ENCODE measurements around the gene PTPN21. TPM values are rescaled to one million over a fixed set of nuclear protein-coding genes. Genes with fewer than 3 reads are reported as not detected.

The PTPN21 gene
- total RNA-seq, 1 donor from 2014 or later = 30.1 TPM

DNA sequence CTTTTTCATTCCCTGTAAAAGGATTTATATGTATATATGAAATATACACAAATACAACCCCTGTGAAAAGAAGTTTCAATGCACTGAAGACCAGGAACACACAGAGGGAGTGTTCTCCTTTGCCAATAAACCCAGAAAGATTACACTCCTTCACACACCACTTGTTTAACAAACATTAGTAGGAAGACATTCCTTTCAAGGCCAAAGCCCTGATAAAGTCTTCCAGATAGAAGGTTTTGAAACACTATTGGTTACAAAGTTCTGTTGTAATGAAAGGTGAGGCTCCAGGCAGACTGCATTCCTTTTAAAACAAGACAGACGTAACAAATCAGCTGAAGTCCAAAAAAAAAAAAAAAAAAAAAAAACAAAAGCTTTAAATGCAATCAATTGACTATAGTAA is 81.0 kb downstream of the PTPN21 start:
- Mint-ChIP-seq H3K4me3 (ENCODE audit: unreplicated experiment) (no peak overlapping the region), H3K27ac (ENCODE audit: unreplicated experiment) (no peak overlapping the region), H3K36me3 (ENCODE audit: low read depth, unreplicated experiment) (peaks cover 7% of the 10 kb centered on the region), H3K9me3 (ENCODE audit: unreplicated experiment) (no peaks in the 10 kb centered on the region), H3K27me3 (ENCODE audit: low read depth, unreplicated experiment) (no peaks in the 10 kb centered on the region), H3K4me1 (ENCODE audit: low read depth, unreplicated experiment) (peaks cover 5% of the 10 kb centered on the region)
- Histone ChIP-seq H3K27me3 (ENCODE audit: insufficient read depth, low read length) (no peaks in the 10 kb centered on the region), H2AFZ (ENCODE audit: low read depth, low read length) (no peak overlapping the region), H3K9ac (ENCODE audit: low read length) (no peak overlapping the region), H3K4me3 (ENCODE audit: insufficient read depth, low read depth, low read length) (no peak overlapping the region), H3K4me1 (ENCODE audit: insufficient read depth, low read length) (peaks cover 3% of the 10 kb centered on the region), H3K36me3 (ENCODE audit: insufficient read depth, low read length) (peaks cover 29% of the 10 kb centered on the region), H3K9me3 (ENCODE audit: insufficient read depth, low read depth, low read length) (no peaks in the 10 kb centered on the region), H4K20me1 (ENCODE audit: insufficient read depth, low read length) (peaks cover 27% of the 10 kb centered on the region), H3K79me2 (ENCODE audit: insufficient read depth, low read length) (peaks cover 10% of the 10 kb centered on the region), H3K27ac (ENCODE audit: low read depth, low read length) (no peak overlapping the region), H3K4me2 (ENCODE audit: low read length) (no peak overlapping the region)
- DNase-seq (ENCODE audit: low read depth) = peak; percentile 52
- no peak for TF ChIP-seq EZH2 (IDR thresholded peaks at IDR 0.05; ENCODE audit: insufficient read depth, low read length)
- TF ChIP-seq, protein P1, sequence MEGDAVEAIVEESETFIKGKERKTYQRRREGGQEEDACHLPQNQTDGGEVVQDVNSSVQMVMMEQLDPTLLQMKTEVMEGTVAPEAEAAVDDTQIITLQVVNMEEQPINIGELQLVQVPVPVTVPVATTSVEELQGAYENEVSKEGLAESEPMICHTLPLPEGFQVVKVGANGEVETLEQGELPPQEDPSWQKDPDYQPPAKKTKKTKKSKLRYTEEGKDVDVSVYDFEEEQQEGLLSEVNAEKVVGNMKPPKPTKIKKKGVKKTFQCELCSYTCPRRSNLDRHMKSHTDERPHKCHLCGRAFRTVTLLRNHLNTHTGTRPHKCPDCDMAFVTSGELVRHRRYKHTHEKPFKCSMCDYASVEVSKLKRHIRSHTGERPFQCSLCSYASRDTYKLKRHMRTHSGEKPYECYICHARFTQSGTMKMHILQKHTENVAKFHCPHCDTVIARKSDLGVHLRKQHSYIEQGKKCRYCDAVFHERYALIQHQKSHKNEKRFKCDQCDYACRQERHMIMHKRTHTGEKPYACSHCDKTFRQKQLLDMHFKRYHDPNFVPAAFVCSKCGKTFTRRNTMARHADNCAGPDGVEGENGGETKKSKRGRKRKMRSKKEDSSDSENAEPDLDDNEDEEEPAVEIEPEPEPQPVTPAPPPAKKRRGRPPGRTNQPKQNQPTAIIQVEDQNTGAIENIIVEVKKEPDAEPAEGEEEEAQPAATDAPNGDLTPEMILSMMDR (IDR thresholded peaks at IDR 0.05; ENCODE audit: insufficient read depth, low read depth, low read length) = no peak
- no peak for FAIRE-seq

DNA sequence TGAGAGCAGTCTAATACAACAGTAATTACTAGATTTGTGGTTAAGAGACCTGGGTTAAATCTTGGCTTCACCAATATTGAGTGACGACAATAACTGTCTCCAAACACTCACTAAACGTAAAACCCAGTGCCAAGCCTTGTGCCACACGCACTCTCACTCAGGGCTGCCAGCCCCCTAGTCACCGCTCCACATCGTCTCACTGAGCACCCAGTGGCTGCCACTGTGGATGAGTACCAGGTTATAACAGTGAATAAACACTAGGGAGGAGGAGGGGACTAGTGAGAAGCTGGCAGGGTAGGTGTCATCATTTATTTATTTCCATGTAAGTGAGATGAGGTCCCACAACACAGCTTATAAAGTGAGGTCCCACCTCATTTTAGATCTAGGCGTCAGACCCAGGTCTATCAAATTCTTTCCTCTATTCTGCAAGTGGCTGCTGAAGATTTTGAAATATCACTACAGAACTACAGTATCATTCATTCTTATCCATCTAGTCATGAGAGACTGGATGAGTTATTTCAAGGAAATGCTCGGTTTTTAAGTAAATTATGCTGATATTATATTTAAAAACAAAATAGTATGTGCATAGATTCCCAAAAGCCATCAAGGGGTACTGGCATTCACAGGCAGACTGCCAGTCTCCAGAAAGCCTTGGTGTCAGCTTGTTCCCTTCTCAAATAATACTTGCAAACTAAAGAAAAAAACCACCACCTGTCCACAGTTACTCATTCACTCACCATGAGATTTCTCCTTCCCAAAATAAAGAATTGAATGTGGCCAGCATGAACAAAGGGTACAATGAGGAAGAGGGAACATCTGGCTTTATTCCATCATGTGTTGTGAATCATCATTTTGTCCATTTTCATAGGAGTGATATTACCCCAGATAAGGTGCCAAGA is 84.0 kb downstream of the PTPN21 start:
- Histone ChIP-seq H3K36me3 (ENCODE audit: insufficient read depth, low read length) (peaks cover 38% of the 10 kb centered on the region), H3K9ac (ENCODE audit: low read length) (no peak overlapping the region), H3K27ac (ENCODE audit: low read depth, low read length) (no peak overlapping the region), H3K9me3 (ENCODE audit: insufficient read depth, low read depth, low read length) (no peaks in the 10 kb centered on the region), H4K20me1 (ENCODE audit: insufficient read depth, low read length) (peaks cover 14% of the 10 kb centered on the region), H3K4me1 (ENCODE audit: insufficient read depth, low read length) (peaks cover 14% of the 10 kb centered on the region), H2AFZ (ENCODE audit: low read depth, low read length) (no peak overlapping the region), H3K79me2 (ENCODE audit: insufficient read depth, low read length) (peaks cover 10% of the 10 kb centered on the region), H3K4me2 (ENCODE audit: low read length) (no peak overlapping the region), H3K27me3 (ENCODE audit: insufficient read depth, low read length) (no peaks in the 10 kb centered on the region), H3K4me3 (ENCODE audit: insufficient read depth, low read depth, low read length) (no peak overlapping the region)
- Mint-ChIP-seq H3K4me3 (ENCODE audit: unreplicated experiment) (no peak overlapping the region), H3K9me3 (ENCODE audit: unreplicated experiment) (no peaks in the 10 kb centered on the region), H3K27me3 (ENCODE audit: low read depth, unreplicated experiment) (no peaks in the 10 kb centered on the region), H3K36me3 (ENCODE audit: low read depth, unreplicated experiment) (peaks cover 10% of the 10 kb centered on the region), H3K27ac (ENCODE audit: unreplicated experiment) (no peak overlapping the region), H3K4me1 (ENCODE audit: low read depth, unreplicated experiment) (peaks cover 7% of the 10 kb centered on the region)
- TF ChIP-seq, protein P1 (IDR thresholded peaks at IDR 0.05; ENCODE audit: insufficient read depth, low read depth, low read length) = no peak
- TF ChIP-seq EZH2 (IDR thresholded peaks at IDR 0.05; ENCODE audit: insufficient read depth, low read length) = no peak
- FAIRE-seq = no peak
- DNase-seq (ENCODE audit: low read depth) = peak; percentile 42

DNA sequence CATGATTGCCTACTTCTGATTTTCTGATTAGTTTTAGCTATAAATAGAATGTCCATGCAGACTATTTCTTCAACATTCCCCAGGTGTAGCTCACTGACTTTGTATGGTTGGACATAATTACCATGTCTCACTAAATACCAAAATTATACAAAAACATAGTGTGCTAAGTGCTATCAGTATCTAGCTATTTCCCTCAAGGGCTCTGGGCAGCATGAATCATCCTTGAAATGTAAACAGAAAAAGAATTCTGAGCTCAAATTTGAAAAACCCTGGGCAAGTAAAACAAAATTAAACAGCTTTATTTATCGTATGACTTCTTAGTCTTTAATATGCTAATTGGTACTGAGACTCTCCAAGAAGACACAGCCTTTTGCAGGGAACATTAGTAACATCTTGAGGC is 86.4 kb downstream of the PTPN21 start:
- Mint-ChIP-seq H3K4me1 (ENCODE audit: low read depth, unreplicated experiment) (peaks cover 7% of the 10 kb centered on the region), H3K9me3 (ENCODE audit: unreplicated experiment) (no peaks in the 10 kb centered on the region), H3K4me3 (ENCODE audit: unreplicated experiment) (no peak overlapping the region), H3K36me3 (ENCODE audit: low read depth, unreplicated experiment) (peaks cover 14% of the 10 kb centered on the region), H3K27ac (ENCODE audit: unreplicated experiment) (peak overlapping the region; percentile 41), H3K27me3 (ENCODE audit: low read depth, unreplicated experiment) (no peaks in the 10 kb centered on the region)
- peaks cover 38% of the 10 kb centered on the region for H3K36me3 ChIP-seq (ENCODE audit: insufficient read depth, low read length)
- H2AFZ ChIP-seq (ENCODE audit: low read depth, low read length) = no peak overlapping the region
- H3K27me3 ChIP-seq (ENCODE audit: insufficient read depth, low read length) = no peaks in the 10 kb centered on the region
- H3K79me2 ChIP-seq (ENCODE audit: insufficient read depth, low read length) = no peaks in the 10 kb centered on the region
- H4K20me1 ChIP-seq (ENCODE audit: insufficient read depth, low read length) = peaks cover 8% of the 10 kb centered on the region
- peak; percentile 92 for DNase-seq (ENCODE audit: low read depth)
- H3K4me2 ChIP-seq (ENCODE audit: low read length) = peak overlapping the region; percentile 56
- peaks cover 14% of the 10 kb centered on the region for H3K4me1 ChIP-seq (ENCODE audit: insufficient read depth, low read length)
- no peak for TF ChIP-seq EZH2 (IDR thresholded peaks at IDR 0.05; ENCODE audit: insufficient read depth, low read length)
- no peaks in the 10 kb centered on the region for H3K9me3 ChIP-seq (ENCODE audit: insufficient read depth, low read depth, low read length)
- H3K4me3 ChIP-seq (ENCODE audit: insufficient read depth, low read depth, low read length) = no peak overlapping the region
- no peak overlapping the region for H3K9ac ChIP-seq (ENCODE audit: low read length)
- no peak for FAIRE-seq
- peak overlapping the region; percentile 51 for H3K27ac ChIP-seq (ENCODE audit: low read depth, low read length)
